PFSK-1 (cell line): ENCODE results near the gene GPR39.

ENCODE experiments used
- FOXP2 ChIP-seq: optimal IDR thresholded peaks from 2 replicates; pipeline ENCODE3; 2011; ENCODE audit warnings: borderline replicate concordance, control low read depth, inconsistent platforms; ENCODE audit not compliant: insufficient read depth; ENCODE audit errors: extremely low read length, extremely low read depth
- POLR2AphosphoS5 ChIP-seq: IDR thresholded peaks from 2 replicates; pipeline ENCODE4 v1.6.1; 2012; ENCODE audit warnings: low read depth, mild to moderate bottlenecking, control low read depth, low read length, moderate library complexity
- SIN3A ChIP-seq: IDR thresholded peaks from 2 replicates; pipeline ENCODE4 v1.6.1; 2012; ENCODE audit warnings: mild to moderate bottlenecking, low read length, moderate library complexity, borderline replicate concordance; ENCODE audit not compliant: insufficient read depth
- TAF1 ChIP-seq: IDR thresholded peaks from 2 replicates; pipeline ENCODE4 v1.6.1; 2012; ENCODE audit warnings: low read length, control low read depth, borderline replicate concordance; ENCODE audit not compliant: insufficient read depth
- TF ChIP-seq, protein P1 (sequence below), 2 experiments: IDR thresholded peaks; 2 replicates each; pipeline versions ENCODE4 v1.6.1 to v1.8.0; 2011 to 2012; ENCODE audit warnings: low read depth in 2 of 2, low read length in 2 of 2, control low read depth in 1 of 2, inconsistent platforms in 1 of 2, mild to moderate bottlenecking in 1 of 2, moderate library complexity in 1 of 2; ENCODE audit not compliant: insufficient read depth in 1 of 2

DNA sequence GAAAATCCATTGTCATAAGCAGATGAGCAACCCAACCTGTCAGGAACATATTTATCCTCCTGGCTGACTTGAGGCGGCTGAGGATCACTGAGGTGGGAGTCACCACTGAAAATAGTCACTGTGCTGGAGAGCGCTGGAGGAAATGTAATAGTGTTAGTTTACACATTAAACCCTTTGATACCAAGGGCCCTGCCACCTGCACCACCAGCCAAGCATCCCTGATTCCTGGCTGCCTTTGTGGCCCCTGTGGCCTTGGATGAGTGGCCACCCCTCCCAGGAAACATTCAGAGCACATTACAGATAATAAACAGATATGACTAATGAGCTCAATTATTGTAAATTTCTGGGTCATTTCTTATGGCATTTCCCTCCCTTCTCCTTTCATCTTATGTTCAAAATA, 147.5 kb downstream of the GPR39 start:
- TF ChIP-seq TAF1 (no peak), POLR2AphosphoS5 (no peak), SIN3A (no peak), FOXP2 (no peak)
- TF ChIP-seq, protein P1, sequence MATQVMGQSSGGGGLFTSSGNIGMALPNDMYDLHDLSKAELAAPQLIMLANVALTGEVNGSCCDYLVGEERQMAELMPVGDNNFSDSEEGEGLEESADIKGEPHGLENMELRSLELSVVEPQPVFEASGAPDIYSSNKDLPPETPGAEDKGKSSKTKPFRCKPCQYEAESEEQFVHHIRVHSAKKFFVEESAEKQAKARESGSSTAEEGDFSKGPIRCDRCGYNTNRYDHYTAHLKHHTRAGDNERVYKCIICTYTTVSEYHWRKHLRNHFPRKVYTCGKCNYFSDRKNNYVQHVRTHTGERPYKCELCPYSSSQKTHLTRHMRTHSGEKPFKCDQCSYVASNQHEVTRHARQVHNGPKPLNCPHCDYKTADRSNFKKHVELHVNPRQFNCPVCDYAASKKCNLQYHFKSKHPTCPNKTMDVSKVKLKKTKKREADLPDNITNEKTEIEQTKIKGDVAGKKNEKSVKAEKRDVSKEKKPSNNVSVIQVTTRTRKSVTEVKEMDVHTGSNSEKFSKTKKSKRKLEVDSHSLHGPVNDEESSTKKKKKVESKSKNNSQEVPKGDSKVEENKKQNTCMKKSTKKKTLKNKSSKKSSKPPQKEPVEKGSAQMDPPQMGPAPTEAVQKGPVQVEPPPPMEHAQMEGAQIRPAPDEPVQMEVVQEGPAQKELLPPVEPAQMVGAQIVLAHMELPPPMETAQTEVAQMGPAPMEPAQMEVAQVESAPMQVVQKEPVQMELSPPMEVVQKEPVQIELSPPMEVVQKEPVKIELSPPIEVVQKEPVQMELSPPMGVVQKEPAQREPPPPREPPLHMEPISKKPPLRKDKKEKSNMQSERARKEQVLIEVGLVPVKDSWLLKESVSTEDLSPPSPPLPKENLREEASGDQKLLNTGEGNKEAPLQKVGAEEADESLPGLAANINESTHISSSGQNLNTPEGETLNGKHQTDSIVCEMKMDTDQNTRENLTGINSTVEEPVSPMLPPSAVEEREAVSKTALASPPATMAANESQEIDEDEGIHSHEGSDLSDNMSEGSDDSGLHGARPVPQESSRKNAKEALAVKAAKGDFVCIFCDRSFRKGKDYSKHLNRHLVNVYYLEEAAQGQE (IDR thresholded peaks at IDR 0.05; ENCODE audit: insufficient read depth in 1 of 2, low read depth in 2 of 2, low read length in 2 of 2) = no peak
